SK-N-SH (cell line): ENCODE data around the gene ABCA1. TPM values are rescaled to one million over a fixed set of nuclear protein-coding genes. Genes with fewer than 3 reads are reported as not detected.
"Not testable (repeated sequence)": the region's sequence is repeated elsewhere in the genome, so short reads cannot be mapped to it uniquely, and the experiment has no call there.

Experiments used
- CTCF ChIA-PET: fragments of 300-600, 350-600 bp; formaldehyde crosslinking; extraction: SDS; loops from one replicate; lab custom pipeline; 2021; lab: Yijun Ruan, JAX
- POLR2A ChIA-PET: fragments of 350-600 bp; sonication (Branson Sonifier 250); formaldehyde crosslinking; extraction: SDS; loops from one replicate; lab custom pipeline; 2020; ENCODE audit warnings: antibody characterized with exemption, inconsistent platforms; lab: Yijun Ruan, JAX
- DNase-seq: peaks from one replicate; pipeline ENCODE4 v3.0.0; 2012
- H2AFZ ChIP-seq: fragments of 200-600 bp; sonication (generic); 2 replicates; pipeline ENCODE4 v1.8.1; 2016; ENCODE audit warnings: antibody characterized with exemption, mild to moderate bottlenecking, low read depth
- H3F3A ChIP-seq: fragments of 200-600 bp; sonication (generic); replicated peaks from 2 replicates; pipeline ENCODE3; 2016; ENCODE audit warnings: antibody characterized with exemption, mild to moderate bottlenecking; ENCODE audit not compliant: insufficient read depth
- H3K27ac ChIP-seq, 2 experiments: fragments of 200-500 bp in 1 of 2; fragments of 200-600 bp in 1 of 2; sonication (Bioruptor generic) in 1 of 2; sonication (generic), shearing (Covaris generic) in 1 of 2; 2 replicates each; pipeline versions ENCODE4 v1.5.1 to v1.6.1; 2014 to 2016; ENCODE audit warnings: low read depth in 2 of 2, inconsistent platforms in 1 of 2, low read length in 1 of 2, mild to moderate bottlenecking in 1 of 2, mixed read lengths in 1 of 2
- H3K27me3 ChIP-seq: fragments of 200-600 bp; sonication (generic), shearing (Covaris generic); 2 replicates; pipeline ENCODE4 v1.6.1; 2016; ENCODE audit warnings: mixed run types; ENCODE audit not compliant: insufficient read depth
- H3K36me3 ChIP-seq, 2 experiments: fragments of 200-500 bp in 1 of 2; fragments of 200-600 bp in 1 of 2; sonication (Bioruptor generic) in 1 of 2; sonication (generic) in 1 of 2; replicated peaks in 1 of 2; 2 replicates each; pipeline versions ENCODE3 to v1.5.1; 2014 to 2016; ENCODE audit warnings: low read length in 1 of 2, mild to moderate bottlenecking in 1 of 2; ENCODE audit not compliant: insufficient read depth in 2 of 2, control insufficient read depth in 1 of 2
- H3K4me1 ChIP-seq, 2 experiments: fragments of 200-500 bp in 1 of 2; fragments of 200-600 bp in 1 of 2; sonication (Bioruptor generic) in 1 of 2; sonication (generic), shearing (Covaris generic) in 1 of 2; 2 replicates each; pipeline versions ENCODE4 v1.5.1 to v1.6.1; 2014 to 2016; ENCODE audit warnings: low read depth in 1 of 2, low read length in 1 of 2, mixed run types in 1 of 2; ENCODE audit not compliant: insufficient read depth in 2 of 2, control insufficient read depth in 1 of 2
- H3K4me2 ChIP-seq: fragments of 200-600 bp; sonication (generic), shearing (Covaris generic); 2 replicates; pipeline ENCODE4 v1.6.1; 2017; ENCODE audit warnings: mixed run types
- H3K4me3 ChIP-seq, 2 experiments: fragments of 200-500 bp in 1 of 2; fragments of 200-600 bp in 1 of 2; sonication (Bioruptor generic) in 1 of 2; sonication (generic), shearing (Covaris generic) in 1 of 2; 2 replicates each; pipeline versions ENCODE4 v1.5.1 to v1.8.1; 2014 to 2016; ENCODE audit warnings: low read depth in 2 of 2, inconsistent platforms in 1 of 2, low read length in 1 of 2, mild to moderate bottlenecking in 1 of 2, mixed read lengths in 1 of 2, moderate library complexity in 1 of 2
- H3K79me2 ChIP-seq: fragments of 200-600 bp; sonication (generic); 2 replicates; pipeline ENCODE4 v1.8.1; 2017; ENCODE audit warnings: mild to moderate bottlenecking; ENCODE audit not compliant: insufficient read depth
- H3K9ac ChIP-seq: fragments of 200-600 bp; sonication (generic); 2 replicates; pipeline ENCODE4 v1.6.1; 2017; ENCODE audit warnings: mixed run types
- H3K9me2 ChIP-seq: fragments of 200-600 bp; sonication (generic); 2 replicates; pipeline ENCODE4 v1.6.1; 2017; ENCODE audit warnings: mixed run types
- H3K9me3 ChIP-seq: fragments of 200-600 bp; sonication (generic); 2 replicates; pipeline ENCODE4 v1.6.1; 2017; ENCODE audit warnings: mixed run types, mild to moderate bottlenecking, moderate library complexity
- H4K20me1 ChIP-seq: fragments of 200-600 bp; sonication (generic); 2 replicates; pipeline ENCODE4 v1.6.1; 2017; ENCODE audit warnings: mild to moderate bottlenecking, mixed run types; ENCODE audit not compliant: insufficient read depth
- ELF1 ChIP-seq: IDR thresholded peaks from 2 replicates; pipeline ENCODE4 v1.4.0; 2012
- EP300 ChIP-seq, 2 experiments: IDR thresholded peaks; 2 replicates each; pipeline versions ENCODE4 v1.4.0 to v1.6.1; 2012; ENCODE audit warnings: borderline replicate concordance in 1 of 2, low read depth in 1 of 2, low read length in 1 of 2
- EZH2phosphoT487 ChIP-seq: fragments of 200-600 bp; sonication (generic); IDR thresholded peaks from 2 replicates; pipeline ENCODE4 v1.6.1; 2017; ENCODE audit warnings: low read depth, mixed run types, mild to moderate bottlenecking, antibody characterized with exemption, moderate library complexity, borderline replicate concordance
- GABPA ChIP-seq: IDR thresholded peaks from 2 replicates; pipeline ENCODE4 v1.4.0; 2012; ENCODE audit warnings: low read depth, mild to moderate bottlenecking
- IRF3 ChIP-seq: fragments of 150-350 bp; IDR thresholded peaks from 2 replicates; pipeline ENCODE4 v1.6.1; 2016; ENCODE audit warnings: mild to moderate bottlenecking, low read depth, low read length
- MXI1 ChIP-seq: IDR thresholded peaks from 2 replicates; pipeline ENCODE4 v1.6.1; 2012; ENCODE audit warnings: mild to moderate bottlenecking, low read depth, low read length, improper control_type of control experiment
- NFIC ChIP-seq: IDR thresholded peaks from 2 replicates; pipeline ENCODE4 v1.4.0; 2012; ENCODE audit warnings: borderline replicate concordance
- POLR2AphosphoS5 ChIP-seq: IDR thresholded peaks from 2 replicates; pipeline ENCODE4 v1.6.1; 2012; ENCODE audit warnings: low read depth, low read length
- RAD21 ChIP-seq: IDR thresholded peaks from 2 replicates; pipeline ENCODE4 v1.6.1; 2012; ENCODE audit warnings: mild to moderate bottlenecking, low read length
- RCOR1 ChIP-seq: fragments of 150-350 bp; IDR thresholded peaks from 2 replicates; pipeline ENCODE4 v1.6.1; 2017; ENCODE audit warnings: antibody characterized with exemption, low read length
- TEAD4 ChIP-seq: IDR thresholded peaks from 2 replicates; pipeline ENCODE4 v1.4.0; 2012; ENCODE audit warnings: mild to moderate bottlenecking, borderline replicate concordance; ENCODE audit not compliant: insufficient read depth
- USF1 ChIP-seq: IDR thresholded peaks from 2 replicates; pipeline ENCODE4 v1.4.0; 2012; ENCODE audit warnings: low read depth, borderline replicate concordance
- WGBS: methylation state at CpG from one replicate; pipeline ENCODE4 v1.1.6; 2017; ENCODE audit warnings: low lambda C conversion rate; 5-methylcytosine and 5-hydroxymethylcytosine counted together
- polyA plus RNA-seq, 3 experiments: library from polyadenylated mRNA; depleted of rRNA; stranded (reverse); fragments of >200 nt; gene quantifications; 2 replicates each; pipeline ENCODE4 v1.2.3, GENCODE V29; 2012
- TF ChIP-seq, protein P1 (sequence below): fragments of 200-600 bp; sonication (generic); IDR thresholded peaks from 2 replicates; pipeline ENCODE4 v1.6.1; 2017; ENCODE audit warnings: antibody characterized with exemption, mild to moderate bottlenecking, moderate library complexity

Gene ABCA1
- polyA plus RNA-seq, 1 of the 3 experiments (the other 2 are of a cell fraction), result 5.3 TPM

- 88% methylated on average over 6 of the region's 6 CpGs for WGBS
- Histone ChIP-seq H3F3A (no peaks in the 10 kb centered on the region), H3K9me3 (no peaks in the 10 kb centered on the region), H3K79me2 (no peaks in the 10 kb centered on the region), H3K36me3 (no peaks in the 10 kb centered on the region), H3K9ac (no peak overlapping the region), H3K9me2 (no peaks in the 10 kb centered on the region), H3K4me1 (no peaks in the 10 kb centered on the region), H2AFZ (no peak overlapping the region), H3K27me3 (no peaks in the 10 kb centered on the region), H4K20me1 (no peaks in the 10 kb centered on the region), H3K4me2 (no peak overlapping the region), H3K4me3 (no peak overlapping the region), H3K27ac (no peak overlapping the region)
- DNase-seq, result no peak
- TF ChIP-seq ELF1 (no peak), TEAD4 (no peak)
- ChIA-PET POLR2A (no interaction called here), CTCF (no interaction called here)
Measured at GRCh38 chr9:104977168-104977567, 49.2 kb upstream of the ABCA1 start.

DNA sequence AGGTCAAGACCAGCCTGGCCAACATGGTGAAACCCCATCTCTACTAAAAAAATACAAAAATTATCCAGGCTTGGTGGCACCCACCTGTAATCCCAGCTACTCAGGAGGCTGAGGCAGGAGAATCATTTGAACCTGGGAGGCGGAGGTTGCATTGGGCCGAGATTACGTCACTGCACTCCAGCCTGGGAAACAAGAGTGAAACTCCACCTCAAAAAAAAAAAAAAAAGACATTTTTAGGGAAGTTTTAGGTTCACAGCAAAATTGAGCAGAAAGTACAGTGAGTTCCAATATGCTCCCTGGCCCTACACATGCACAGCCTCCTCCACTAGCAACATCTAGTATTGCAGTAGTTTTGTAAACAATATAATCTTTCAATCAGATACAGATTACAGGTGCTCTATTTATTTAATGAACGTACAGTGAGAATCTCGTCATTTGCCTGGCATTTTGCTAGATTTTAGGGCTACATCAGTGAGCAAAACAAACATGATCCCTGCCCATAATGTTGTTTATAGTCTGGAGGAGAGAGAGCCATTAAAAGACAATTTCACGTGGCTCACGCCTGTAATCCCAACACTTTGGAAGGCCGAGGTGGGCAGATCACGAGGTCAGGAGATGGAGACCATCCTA, 48.1 kb upstream of the ABCA1 start:
- H3K9ac ChIP-seq, H3K79me2 ChIP-seq, H3F3A ChIP-seq, H2AFZ ChIP-seq, H3K4me2 ChIP-seq, H3K27me3 ChIP-seq, H3K4me1 ChIP-seq, H3K27ac ChIP-seq, H3K9me3 ChIP-seq, H4K20me1 ChIP-seq, H3K4me3 ChIP-seq, H3K36me3 ChIP-seq, POLR2A ChIA-PET, DNase-seq, H3K9me2 ChIP-seq: not testable (repeated sequence)
- CTCF ChIA-PET, result interaction anchor here (1.0 kb wide), 1 partner anchor 9 kb away, joined by 3 read pairs; no protein-coding TSS in a partner anchor
- 93% methylated on average over 8 of the region's 9 CpGs for WGBS

DNA sequence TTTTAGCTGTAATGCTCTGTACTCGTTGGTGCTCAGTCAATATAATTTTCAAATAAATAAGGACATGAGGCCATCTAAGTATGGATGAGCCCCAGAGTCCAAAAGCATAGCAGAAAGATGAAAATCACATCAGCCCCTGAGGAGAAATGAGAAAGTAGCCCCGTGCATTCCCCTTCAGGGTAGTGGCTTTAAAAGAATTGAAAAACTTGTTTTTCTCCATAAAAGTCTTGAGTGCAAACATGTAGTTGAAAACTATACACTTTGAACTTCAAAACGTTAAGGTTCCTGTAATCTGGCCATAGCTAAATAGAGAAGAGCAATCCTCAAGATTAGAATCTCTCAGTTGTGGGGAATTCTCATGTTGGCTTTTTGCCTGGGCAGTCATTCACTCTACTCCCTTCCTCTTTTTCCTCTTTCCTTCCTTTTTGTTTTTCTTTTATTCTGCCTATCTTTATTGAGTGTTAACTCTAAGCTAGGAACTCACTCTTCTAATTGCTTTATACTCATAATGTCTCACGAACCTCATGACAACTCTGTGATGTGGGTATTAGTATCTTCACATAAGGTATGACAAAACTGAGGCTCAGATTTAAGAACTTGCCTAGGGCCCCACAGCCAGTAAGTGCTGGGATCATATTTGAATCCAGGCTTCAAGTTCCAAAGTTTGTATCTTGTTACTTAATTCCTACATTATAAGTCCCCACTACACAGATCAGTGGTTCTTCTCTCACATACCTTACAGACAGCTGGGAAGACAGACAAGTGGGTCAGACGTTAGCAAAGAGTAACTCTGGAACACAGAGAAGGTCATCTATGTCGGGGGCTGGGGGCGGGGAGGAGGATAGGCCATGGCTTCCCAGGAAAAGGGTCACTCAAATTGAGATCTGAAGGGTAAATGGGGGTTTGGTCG, 46.4 kb upstream of the ABCA1 start:
- Histone ChIP-seq H3K27me3 (no peaks in the 10 kb centered on the region), H4K20me1 (no peaks in the 10 kb centered on the region), H3F3A (no peaks in the 10 kb centered on the region), H3K79me2 (no peaks in the 10 kb centered on the region), H3K27ac (no peak overlapping the region), H3K9me3 (no peaks in the 10 kb centered on the region), H3K9me2 (no peaks in the 10 kb centered on the region), H3K9ac (no peak overlapping the region), H2AFZ (no peak overlapping the region), H3K36me3 (no peaks in the 10 kb centered on the region), H3K4me2 (no peak overlapping the region), H3K4me3 (no peak overlapping the region), H3K4me1 (no peaks in the 10 kb centered on the region)
- ChIA-PET CTCF (interaction anchor here (1.1 to 1.8 kb wide), 3 partner anchors 10 to 144 kb away, joined by 3 to 5 read pairs (median 4); no protein-coding TSS in a partner anchor), POLR2A (no interaction called here)
- DNase-seq, result no peak
- 59% methylated on average over 8 of the region's 8 CpGs for WGBS
- TF ChIP-seq USF1 (no peak), RAD21 (no peak), POLR2AphosphoS5 (no peak), NFIC (no peak), EZH2phosphoT487 (no peak), GABPA (no peak), IRF3 (no peak), EP300 (IDR thresholded peaks at IDR 0.05; ENCODE audit: borderline replicate concordance in 1 of 2, low read depth in 1 of 2, low read length in 1 of 2) (no peak), RCOR1 (no peak), MXI1 (no peak)
- TF ChIP-seq, protein P1, sequence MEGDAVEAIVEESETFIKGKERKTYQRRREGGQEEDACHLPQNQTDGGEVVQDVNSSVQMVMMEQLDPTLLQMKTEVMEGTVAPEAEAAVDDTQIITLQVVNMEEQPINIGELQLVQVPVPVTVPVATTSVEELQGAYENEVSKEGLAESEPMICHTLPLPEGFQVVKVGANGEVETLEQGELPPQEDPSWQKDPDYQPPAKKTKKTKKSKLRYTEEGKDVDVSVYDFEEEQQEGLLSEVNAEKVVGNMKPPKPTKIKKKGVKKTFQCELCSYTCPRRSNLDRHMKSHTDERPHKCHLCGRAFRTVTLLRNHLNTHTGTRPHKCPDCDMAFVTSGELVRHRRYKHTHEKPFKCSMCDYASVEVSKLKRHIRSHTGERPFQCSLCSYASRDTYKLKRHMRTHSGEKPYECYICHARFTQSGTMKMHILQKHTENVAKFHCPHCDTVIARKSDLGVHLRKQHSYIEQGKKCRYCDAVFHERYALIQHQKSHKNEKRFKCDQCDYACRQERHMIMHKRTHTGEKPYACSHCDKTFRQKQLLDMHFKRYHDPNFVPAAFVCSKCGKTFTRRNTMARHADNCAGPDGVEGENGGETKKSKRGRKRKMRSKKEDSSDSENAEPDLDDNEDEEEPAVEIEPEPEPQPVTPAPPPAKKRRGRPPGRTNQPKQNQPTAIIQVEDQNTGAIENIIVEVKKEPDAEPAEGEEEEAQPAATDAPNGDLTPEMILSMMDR, result no peak
